WTC11 (cell line): Measurements from ENCODE around the gene PCDHGB4. TPM values are rescaled to one million over a fixed set of nuclear protein-coding genes. Genes with fewer than 3 reads are reported as not detected.
"Not testable (repeated sequence)": the region's sequence is repeated elsewhere in the genome, so short reads cannot be mapped to it uniquely, and the experiment has no call there.

Source experiments
- ATAC-seq: fragments of 200-7000 bp; cut with Tn5 transposase; 2 replicates; pipeline ENCODE4 v1.10.0; 2021; ENCODE audit warnings: mild to moderate bottlenecking, moderate library complexity
- CTCF ChIA-PET: fragments of 300-600 bp; sonication (Branson Sonifier 250); formaldehyde crosslinking; loops from one replicate; lab custom pipeline; 2021; ENCODE audit warnings: antibody characterized with exemption; lab: Charles Lee
- POLR2A ChIA-PET: fragments of 350-600 bp; sonication (Branson Sonifier 250); formaldehyde crosslinking; loops from one replicate; lab custom pipeline; 2021; ENCODE audit warnings: antibody characterized with exemption; lab: Charles Lee
- DNase-seq: peaks from one replicate; pipeline ENCODE4 v3.0.0; 2021; ENCODE audit warnings: low spot score
- H3K27ac Mint-ChIP-seq: 2 replicates; pipeline ENCODE4 v1.8.0; 2021; ENCODE audit warnings: mixed read lengths
- H3K27me3 Mint-ChIP-seq: 2 replicates; pipeline ENCODE4 v1.8.0; 2021; ENCODE audit warnings: low read depth, mild to moderate bottlenecking, moderate library complexity, mixed read lengths
- H3K36me3 Mint-ChIP-seq: 2 replicates; pipeline ENCODE4 v1.8.0; 2021; ENCODE audit warnings: mixed read lengths
- H3K4me1 Mint-ChIP-seq: 2 replicates; pipeline ENCODE4 v1.8.0; 2022; ENCODE audit warnings: mixed read lengths
- H3K4me3 Mint-ChIP-seq: 2 replicates; pipeline ENCODE4 v1.8.0; 2021; ENCODE audit warnings: mild to moderate bottlenecking, moderate library complexity, mixed read lengths
- H3K9me3 Mint-ChIP-seq: 2 replicates; pipeline ENCODE4 v1.8.0; 2021; ENCODE audit warnings: mixed read lengths
- CBFB ChIP-seq: sonication (generic); formaldehyde crosslinking; IDR thresholded peaks from 2 replicates; pipeline ENCODE4 v1.8.1; 2022; ENCODE audit warnings: mild to moderate bottlenecking, low read depth, missing genetic modification reagents
- FOXP1 ChIP-seq: sonication (generic); formaldehyde crosslinking; IDR thresholded peaks from 2 replicates; pipeline ENCODE4 v1.8.0; 2022; ENCODE audit warnings: missing genetic modification reagents, mild to moderate bottlenecking, moderate library complexity, borderline replicate concordance
- IRF2 ChIP-seq: sonication (generic); formaldehyde crosslinking; IDR thresholded peaks from 2 replicates; pipeline ENCODE4 v1.8.0; 2022; ENCODE audit warnings: low read depth, missing genetic modification reagents, borderline replicate concordance
- JAZF1 ChIP-seq: fragments of 250-450 bp; sonication (Bioruptor Pico); IDR thresholded peaks from 2 replicates; pipeline ENCODE4 v1.9.0; 2021; ENCODE audit warnings: moderate library complexity, mild to moderate bottlenecking, inconsistent platforms
- NFYB ChIP-seq: sonication (generic); formaldehyde crosslinking; conservative IDR thresholded peaks from 2 replicates; pipeline ENCODE4 v1.8.0; 2022; ENCODE audit warnings: low read depth, missing genetic modification reagents
- OVOL2 ChIP-seq: fragments of 250-450 bp; sonication (Bioruptor Pico); IDR thresholded peaks from 2 replicates; pipeline ENCODE4 v1.9.0; 2021; ENCODE audit warnings: mild to moderate bottlenecking, borderline replicate concordance
- PRRX2 ChIP-seq: fragments of 250-450 bp; sonication (Bioruptor Pico); IDR thresholded peaks from 2 replicates; pipeline ENCODE4 v1.8.0; 2021; ENCODE audit warnings: mild to moderate bottlenecking
- RORB ChIP-seq: fragments of 250-450 bp; sonication (Bioruptor Pico); IDR thresholded peaks from 2 replicates; pipeline ENCODE4 v1.9.0; 2021; ENCODE audit warnings: mild to moderate bottlenecking
- SMAD4 ChIP-seq: sonication (generic); formaldehyde crosslinking; IDR thresholded peaks from 2 replicates; pipeline ENCODE4 v1.8.0; 2022; ENCODE audit warnings: mild to moderate bottlenecking, missing genetic modification reagents
- SP1 ChIP-seq: sonication (generic); formaldehyde crosslinking; conservative IDR thresholded peaks from 2 replicates; pipeline ENCODE4 v1.8.1; 2022; ENCODE audit warnings: missing genetic modification reagents
- TEAD1 ChIP-seq: sonication (generic); formaldehyde crosslinking; IDR thresholded peaks from 2 replicates; pipeline ENCODE4 v1.8.0; 2022; ENCODE audit warnings: mild to moderate bottlenecking, missing genetic modification reagents
- TEAD4 ChIP-seq: sonication (generic); formaldehyde crosslinking; IDR thresholded peaks from 2 replicates; pipeline ENCODE4 v1.8.0; 2022; ENCODE audit warnings: mild to moderate bottlenecking, missing genetic modification reagents
- TP53 ChIP-seq: sonication (generic); formaldehyde crosslinking; IDR thresholded peaks from 2 replicates; pipeline ENCODE4 v1.8.1; 2023; ENCODE audit warnings: mild to moderate bottlenecking, missing genetic modification reagents
- ZNF263 ChIP-seq: sonication (generic); formaldehyde crosslinking; IDR thresholded peaks from 2 replicates; pipeline ENCODE4 v1.8.1; 2022; ENCODE audit warnings: low read depth, mild to moderate bottlenecking, moderate library complexity, missing genetic modification reagents
- ZNF423 ChIP-seq: fragments of 250-450 bp; sonication (Bioruptor Pico); IDR thresholded peaks from 2 replicates; pipeline ENCODE4 v2.1.2; 2022; ENCODE audit warnings: mild to moderate bottlenecking, moderate library complexity
- total RNA-seq: library from RNA; stranded (reverse); gene quantifications from 3 replicates; pipeline ENCODE4 v1.2.3, GENCODE V29; 2021
- TF ChIP-seq, protein P1 (sequence below): sonication (generic); formaldehyde crosslinking; IDR thresholded peaks from 2 replicates; pipeline ENCODE4 v1.8.1; 2023; ENCODE audit warnings: mild to moderate bottlenecking, missing genetic modification reagents, borderline replicate concordance
- TF ChIP-seq, protein P2 (sequence below): sonication (generic); formaldehyde crosslinking; IDR thresholded peaks from 2 replicates; pipeline ENCODE4 v1.8.0; 2022; ENCODE audit warnings: mild to moderate bottlenecking, missing genetic modification reagents
- TF ChIP-seq, protein P3 (sequence below): fragments of 250-450 bp; sonication (Bioruptor Pico); IDR thresholded peaks from 2 replicates; pipeline ENCODE4 v1.8.0; 2021; ENCODE audit warnings: mild to moderate bottlenecking

Gene PCDHGB4
- total RNA-seq, 1 experiment from 2014 or later = 9.1 TPM

GRCh38 chr5:141343953-141344463 is 43.5 kb upstream of the PCDHGB4 start:
- POLR2A ChIA-PET = interaction anchor here (0.6 kb wide), 1 partner anchor 1022 kb away, joined by 3 read pairs; no protein-coding TSS in a partner anchor
- TF ChIP-seq CBFB (CRISPR knock-in tag) (no peak), RORB (CRISPR knock-in tag) (no peak), ZNF423 (CRISPR knock-in tag) (no peak), FOXP1 (CRISPR knock-in tag) (no peak), TP53 (no peak), NFYB (CRISPR knock-in tag) (no peak), SMAD4 (CRISPR knock-in tag) (no peak), OVOL2 (CRISPR knock-in tag) (no peak)
- TF ChIP-seq, protein P1, sequence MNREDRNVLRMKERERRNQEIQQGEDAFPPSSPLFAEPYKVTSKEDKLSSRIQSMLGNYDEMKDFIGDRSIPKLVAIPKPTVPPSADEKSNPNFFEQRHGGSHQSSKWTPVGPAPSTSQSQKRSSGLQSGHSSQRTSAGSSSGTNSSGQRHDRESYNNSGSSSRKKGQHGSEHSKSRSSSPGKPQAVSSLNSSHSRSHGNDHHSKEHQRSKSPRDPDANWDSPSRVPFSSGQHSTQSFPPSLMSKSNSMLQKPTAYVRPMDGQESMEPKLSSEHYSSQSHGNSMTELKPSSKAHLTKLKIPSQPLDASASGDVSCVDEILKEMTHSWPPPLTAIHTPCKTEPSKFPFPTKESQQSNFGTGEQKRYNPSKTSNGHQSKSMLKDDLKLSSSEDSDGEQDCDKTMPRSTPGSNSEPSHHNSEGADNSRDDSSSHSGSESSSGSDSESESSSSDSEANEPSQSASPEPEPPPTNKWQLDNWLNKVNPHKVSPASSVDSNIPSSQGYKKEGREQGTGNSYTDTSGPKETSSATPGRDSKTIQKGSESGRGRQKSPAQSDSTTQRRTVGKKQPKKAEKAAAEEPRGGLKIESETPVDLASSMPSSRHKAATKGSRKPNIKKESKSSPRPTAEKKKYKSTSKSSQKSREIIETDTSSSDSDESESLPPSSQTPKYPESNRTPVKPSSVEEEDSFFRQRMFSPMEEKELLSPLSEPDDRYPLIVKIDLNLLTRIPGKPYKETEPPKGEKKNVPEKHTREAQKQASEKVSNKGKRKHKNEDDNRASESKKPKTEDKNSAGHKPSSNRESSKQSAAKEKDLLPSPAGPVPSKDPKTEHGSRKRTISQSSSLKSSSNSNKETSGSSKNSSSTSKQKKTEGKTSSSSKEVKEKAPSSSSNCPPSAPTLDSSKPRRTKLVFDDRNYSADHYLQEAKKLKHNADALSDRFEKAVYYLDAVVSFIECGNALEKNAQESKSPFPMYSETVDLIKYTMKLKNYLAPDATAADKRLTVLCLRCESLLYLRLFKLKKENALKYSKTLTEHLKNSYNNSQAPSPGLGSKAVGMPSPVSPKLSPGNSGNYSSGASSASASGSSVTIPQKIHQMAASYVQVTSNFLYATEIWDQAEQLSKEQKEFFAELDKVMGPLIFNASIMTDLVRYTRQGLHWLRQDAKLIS = no peak
- TF ChIP-seq, protein P2, sequence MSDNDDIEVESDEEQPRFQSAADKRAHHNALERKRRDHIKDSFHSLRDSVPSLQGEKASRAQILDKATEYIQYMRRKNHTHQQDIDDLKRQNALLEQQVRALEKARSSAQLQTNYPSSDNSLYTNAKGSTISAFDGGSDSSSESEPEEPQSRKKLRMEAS = no peak
- TF ChIP-seq, all 79 proteins: peak for 0
- Mint-ChIP-seq H3K27me3 (no peaks in the 10 kb centered on the region), H3K4me1 (peaks cover 2% of the 10 kb centered on the region; the same call in 1 of the 2 replicates), H3K4me3 (0 out of 2 replicates have a peak overlapping the region, but pooled peaks have one; percentile 22), H3K27ac (no peak overlapping the region), H3K36me3 (peaks cover 51% of the 10 kb centered on the region), H3K9me3 (peaks cover 57% of the 10 kb centered on the region)
- DNase-seq (no peak), ATAC-seq (no peak)
- CTCF ChIA-PET = interaction anchor here (0.6 to 4.0 kb wide), 32 partner anchors 10 to 223 kb away, joined by 3 to 22 read pairs (median 4); partner anchors contain the start of genes PCDHB10, PCDHB11, PCDHB14 and PCDHB15

DNA sequence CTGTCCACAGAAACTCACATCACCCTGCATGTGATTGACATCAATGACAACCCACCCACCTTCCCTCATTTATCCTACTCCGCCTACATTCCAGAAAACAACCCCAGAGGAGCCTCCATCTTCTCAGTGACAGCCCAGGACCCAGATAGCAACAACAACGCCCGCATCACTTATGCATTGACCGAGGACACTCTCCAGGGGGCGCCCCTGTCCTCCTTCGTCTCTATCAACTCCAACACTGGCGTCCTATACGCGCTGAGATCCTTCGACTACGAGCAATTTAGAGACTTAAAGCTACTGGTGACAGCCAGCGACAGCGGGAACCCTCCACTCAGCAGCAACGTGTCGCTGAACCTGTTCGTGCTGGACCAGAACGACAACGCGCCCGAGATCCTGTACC is 42.2 kb upstream of the PCDHGB4 start:
- H3K9me3 Mint-ChIP-seq = peaks cover 47% of the 10 kb centered on the region
- H3K36me3 Mint-ChIP-seq = peaks cover 45% of the 10 kb centered on the region
- CTCF ChIA-PET = interaction anchor here (0.7 to 4.0 kb wide), 5 partner anchors 68 to 163 kb away, joined by 4 to 22 read pairs (median 4); partner anchors contain the start of genes PCDHB10, PCDHB14, PCDHB15 and PCDHGA10

GRCh38 chr5:141346017-141346416 is 41.5 kb upstream of the PCDHGB4 start:
- H3K4me1 Mint-ChIP-seq, DNase-seq, H3K4me3 Mint-ChIP-seq, ATAC-seq, H3K27ac Mint-ChIP-seq, H3K27me3 Mint-ChIP-seq, POLR2A ChIA-PET: not testable (repeated sequence)
- H3K9me3 Mint-ChIP-seq = peaks cover 49% of the 10 kb centered on the region
- peaks cover 48% of the 10 kb centered on the region for H3K36me3 Mint-ChIP-seq
- CTCF ChIA-PET = interaction anchor here (0.7 to 4.0 kb wide), 3 partner anchors 67 to 123 kb away, joined by 4 to 22 read pairs (median 8); partner anchors contain the start of genes PCDHB14, PCDHB15 and PCDHGA10

More for the DNA sequence above, 42.2 kb upstream of the PCDHGB4 start:
- POLR2A ChIA-PET = no interaction called here
- TF ChIP-seq TP53 (no peak), ZNF263 (CRISPR knock-in tag) (no peak), TEAD4 (CRISPR knock-in tag) (no peak), SP1 (CRISPR knock-in tag) (no peak), TEAD1 (CRISPR knock-in tag) (no peak), IRF2 (CRISPR knock-in tag) (no peak), NFYB (CRISPR knock-in tag) (no peak), PRRX2 (CRISPR knock-in tag) (no peak), JAZF1 (no peak)
- TF ChIP-seq, protein P2 = no peak
- TF ChIP-seq, protein P3, sequence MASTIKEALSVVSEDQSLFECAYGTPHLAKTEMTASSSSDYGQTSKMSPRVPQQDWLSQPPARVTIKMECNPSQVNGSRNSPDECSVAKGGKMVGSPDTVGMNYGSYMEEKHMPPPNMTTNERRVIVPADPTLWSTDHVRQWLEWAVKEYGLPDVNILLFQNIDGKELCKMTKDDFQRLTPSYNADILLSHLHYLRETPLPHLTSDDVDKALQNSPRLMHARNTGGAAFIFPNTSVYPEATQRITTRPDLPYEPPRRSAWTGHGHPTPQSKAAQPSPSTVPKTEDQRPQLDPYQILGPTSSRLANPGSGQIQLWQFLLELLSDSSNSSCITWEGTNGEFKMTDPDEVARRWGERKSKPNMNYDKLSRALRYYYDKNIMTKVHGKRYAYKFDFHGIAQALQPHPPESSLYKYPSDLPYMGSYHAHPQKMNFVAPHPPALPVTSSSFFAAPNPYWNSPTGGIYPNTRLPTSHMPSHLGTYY (CRISPR knock-in tag) = no peak
- Mint-ChIP-seq H3K4me3 (no peak overlapping the region), H3K27me3 (no peaks in the 10 kb centered on the region), H3K4me1 (peaks cover 4% of the 10 kb centered on the region), H3K27ac (no peak overlapping the region)
- ATAC-seq = peak; percentile 25; the same call in 1 of the 2 replicates
- DNase-seq = no peak
